Ramos (cell line): ENCODE measurements around the gene INPP4A.

Experiments used
- in situ Hi-C: fragments of 300-500 bp; cut with MboI; formaldehyde crosslinking; loops from one replicate; pipeline ENCODE4 v1.14.3; 2022; ENCODE audit warnings: low sequenced_read_pairs; ENCODE audit not compliant: unreplicated experiment

Gene INPP4A

GRCh38 chr2:98532756-98533155 lies 88.1 kb downstream of the INPP4A start:
- in situ Hi-C loops, result no loop called here

- in situ Hi-C loops, result no loop called here
Measured at GRCh38 chr2:98533547-98533946, 88.9 kb downstream of the INPP4A start.

- in situ Hi-C loops, result no loop called here
Measured at GRCh38 chr2:98534761-98535160, 90.1 kb downstream of the INPP4A start.

- in situ Hi-C loops, result no loop called here
Measured at GRCh38 chr2:98535971-98536677, 91.5 kb downstream of the INPP4A start.

GRCh38 chr2:98537390-98538126 lies 92.9 kb downstream of the INPP4A start:
- in situ Hi-C loops, result no loop called here

- in situ Hi-C loops, result no loop called here
Measured at GRCh38 chr2:98538280-98539041, 93.8 kb downstream of the INPP4A start.

- in situ Hi-C loops, result no loop called here
Measured at GRCh38 chr2:98539056-98539735, 94.5 kb downstream of the INPP4A start.

GRCh38 chr2:98540536-98540935 lies 95.9 kb downstream of the INPP4A start:
- in situ Hi-C loops, result no loop called here

- in situ Hi-C loops, result no loop called here
Measured at GRCh38 chr2:98541489-98541888, 96.8 kb downstream of the INPP4A start.

- in situ Hi-C loops, result no loop called here
Measured at GRCh38 chr2:98541906-98542305, 97.2 kb downstream of the INPP4A start.

GRCh38 chr2:98543214-98543613 lies 98.6 kb downstream of the INPP4A start:
- in situ Hi-C loops, result no loop called here

GRCh38 chr2:98543842-98544241 lies 99.2 kb downstream of the INPP4A start:
- in situ Hi-C loops, result no loop called here

- in situ Hi-C loops, result no loop called here
Measured at GRCh38 chr2:98545591-98545990, 100.9 kb downstream of the INPP4A start.

- in situ Hi-C loops, result no loop called here
Measured at GRCh38 chr2:98546186-98546585, 101.5 kb downstream of the INPP4A start.

- in situ Hi-C loops, result no loop called here
Measured at GRCh38 chr2:98547092-98547790, 102.6 kb downstream of the INPP4A start.

GRCh38 chr2:98548920-98549818 lies 104.5 kb downstream of the INPP4A start:
- in situ Hi-C loops, result no loop called here

- in situ Hi-C loops, result no loop called here
Measured at GRCh38 chr2:98550165-98550564, 105.5 kb downstream of the INPP4A start.

GRCh38 chr2:98551316-98551715 lies 106.7 kb downstream of the INPP4A start:
- in situ Hi-C loops, result no loop called here
